ENCODE measurements around the gene PIK3AP1.

The PIK3AP1 gene

GRCh38 chr10:96641396-96642295, 78.7 kb downstream of the PIK3AP1 start:
- H3K27ac Mint-ChIP-seq: no peak overlapping the region
- H3K9me3 Mint-ChIP-seq: no peaks in the 10 kb centered on the region
- no peaks in the 10 kb centered on the region for H3K27me3 Mint-ChIP-seq
- H3K4me3 Mint-ChIP-seq: no peak overlapping the region
- H3K4me1 Mint-ChIP-seq (ENCODE audit: low read depth): peaks cover 4% of the 10 kb centered on the region
- no peaks in the 10 kb centered on the region for H3K36me3 Mint-ChIP-seq (ENCODE audit: low read depth)
- no peak for DNase-seq

- Mint-ChIP-seq H3K36me3 (ENCODE audit: low read depth) (no peaks in the 10 kb centered on the region), H3K4me3 (no peak overlapping the region), H3K27ac (no peak overlapping the region), H3K27me3 (no peaks in the 10 kb centered on the region), H3K9me3 (no peaks in the 10 kb centered on the region), H3K4me1 (ENCODE audit: low read depth) (peaks cover 1% of the 10 kb centered on the region)
- no peak for DNase-seq
These were observed 80.4 kb downstream of the PIK3AP1 start for GRCh38 chr10:96639899-96640298.

- H3K9me3 Mint-ChIP-seq: no peaks in the 10 kb centered on the region
These were observed 81.6 kb downstream of the PIK3AP1 start for GRCh38 chr10:96638696-96639095.

GRCh38 chr10:96638120-96638519, 82.2 kb downstream of the PIK3AP1 start:
- no peak overlapping the region for H3K27ac Mint-ChIP-seq
- H3K27me3 Mint-ChIP-seq: no peaks in the 10 kb centered on the region
- H3K9me3 Mint-ChIP-seq: no peaks in the 10 kb centered on the region
- no peak overlapping the region for H3K4me3 Mint-ChIP-seq
- peaks cover 1% of the 10 kb centered on the region for H3K4me1 Mint-ChIP-seq (ENCODE audit: low read depth)
- H3K36me3 Mint-ChIP-seq (ENCODE audit: low read depth): no peaks in the 10 kb centered on the region
- DNase-seq: no peak

More at GRCh38 chr10:96638696-96639095, 81.6 kb downstream of the PIK3AP1 start:
- H3K4me1 Mint-ChIP-seq (ENCODE audit: low read depth): peaks cover 1% of the 10 kb centered on the region
- H3K4me3 Mint-ChIP-seq: no peak overlapping the region
- DNase-seq: no peak
- no peak overlapping the region for H3K27ac Mint-ChIP-seq
- no peaks in the 10 kb centered on the region for H3K36me3 Mint-ChIP-seq (ENCODE audit: low read depth)
- no peaks in the 10 kb centered on the region for H3K27me3 Mint-ChIP-seq

- Mint-ChIP-seq H3K27me3 (no peaks in the 10 kb centered on the region), H3K36me3 (ENCODE audit: low read depth) (no peaks in the 10 kb centered on the region), H3K4me3 (no peak overlapping the region), H3K9me3 (no peaks in the 10 kb centered on the region), H3K4me1 (ENCODE audit: low read depth) (peaks cover 1% of the 10 kb centered on the region), H3K27ac (no peak overlapping the region)
- no peak for DNase-seq
These were observed 82.6 kb downstream of the PIK3AP1 start for GRCh38 chr10:96637709-96638108.

- H3K4me3 Mint-ChIP-seq: no peak overlapping the region
- no peaks in the 10 kb centered on the region for H3K36me3 Mint-ChIP-seq (ENCODE audit: low read depth)
- no peaks in the 10 kb centered on the region for H3K27me3 Mint-ChIP-seq
- H3K27ac Mint-ChIP-seq: no peak overlapping the region
- no peaks in the 10 kb centered on the region for H3K9me3 Mint-ChIP-seq
- peaks cover 1% of the 10 kb centered on the region for H3K4me1 Mint-ChIP-seq (ENCODE audit: low read depth)
- no peak for DNase-seq
These were observed 83.8 kb downstream of the PIK3AP1 start for GRCh38 chr10:96636551-96636950.

GRCh38 chr10:96632974-96633710, 87.2 kb downstream of the PIK3AP1 start:
- H3K27me3 Mint-ChIP-seq: no peaks in the 10 kb centered on the region
- no peaks in the 10 kb centered on the region for H3K4me1 Mint-ChIP-seq (ENCODE audit: low read depth)
- no peak overlapping the region for H3K4me3 Mint-ChIP-seq
- H3K36me3 Mint-ChIP-seq (ENCODE audit: low read depth): no peaks in the 10 kb centered on the region
- no peak for DNase-seq
- H3K9me3 Mint-ChIP-seq: no peaks in the 10 kb centered on the region
- no peak overlapping the region for H3K27ac Mint-ChIP-seq

GRCh38 chr10:96627292-96627691, 93.0 kb downstream of the PIK3AP1 start:
- no peaks in the 10 kb centered on the region for H3K4me1 Mint-ChIP-seq (ENCODE audit: low read depth)
- no peak for DNase-seq
- H3K27ac Mint-ChIP-seq: no peak overlapping the region
- no peaks in the 10 kb centered on the region for H3K27me3 Mint-ChIP-seq
- no peaks in the 10 kb centered on the region for H3K9me3 Mint-ChIP-seq
- H3K4me3 Mint-ChIP-seq: no peak overlapping the region
- H3K36me3 Mint-ChIP-seq (ENCODE audit: low read depth): peaks cover 2% of the 10 kb centered on the region

- Mint-ChIP-seq H3K36me3 (ENCODE audit: low read depth) (peaks cover 2% of the 10 kb centered on the region), H3K9me3 (no peaks in the 10 kb centered on the region), H3K4me1 (ENCODE audit: low read depth) (no peaks in the 10 kb centered on the region), H3K27me3 (no peaks in the 10 kb centered on the region), H3K4me3 (no peak overlapping the region), H3K27ac (no peak overlapping the region)
- no peak for DNase-seq
These were observed 93.5 kb downstream of the PIK3AP1 start for GRCh38 chr10:96626795-96627194.

GRCh38 chr10:96625173-96625572, 95.1 kb downstream of the PIK3AP1 start:
- Mint-ChIP-seq H3K4me1 (ENCODE audit: low read depth) (no peaks in the 10 kb centered on the region), H3K4me3 (no peak overlapping the region), H3K9me3 (no peaks in the 10 kb centered on the region), H3K27me3 (no peaks in the 10 kb centered on the region), H3K27ac (no peak overlapping the region), H3K36me3 (ENCODE audit: low read depth) (peaks cover 2% of the 10 kb centered on the region)
- no peak for DNase-seq

GRCh38 chr10:96622013-96622787, 98.1 kb downstream of the PIK3AP1 start:
- Mint-ChIP-seq H3K27me3 (no peaks in the 10 kb centered on the region), H3K27ac (no peak overlapping the region), H3K36me3 (ENCODE audit: low read depth) (peaks cover 2% of the 10 kb centered on the region), H3K9me3 (no peaks in the 10 kb centered on the region), H3K4me1 (ENCODE audit: low read depth) (no peaks in the 10 kb centered on the region), H3K4me3 (no peak overlapping the region)
- no peak for DNase-seq

GRCh38 chr10:96619796-96620773, 100.2 kb downstream of the PIK3AP1 start:
- Mint-ChIP-seq H3K9me3 (no peaks in the 10 kb centered on the region), H3K4me3 (no peak overlapping the region), H3K36me3 (ENCODE audit: low read depth) (no peaks in the 10 kb centered on the region), H3K4me1 (ENCODE audit: low read depth) (no peaks in the 10 kb centered on the region), H3K27ac (no peak overlapping the region), H3K27me3 (no peaks in the 10 kb centered on the region)
- no peak for DNase-seq

GRCh38 chr10:96619120-96619519, 101.2 kb downstream of the PIK3AP1 start:
- H3K4me1 Mint-ChIP-seq (ENCODE audit: low read depth): no peaks in the 10 kb centered on the region

More at GRCh38 chr10:96619120-96619519, 101.2 kb downstream of the PIK3AP1 start:
- no peak for DNase-seq
- Mint-ChIP-seq H3K4me3 (no peak overlapping the region), H3K36me3 (ENCODE audit: low read depth) (no peaks in the 10 kb centered on the region), H3K27me3 (no peaks in the 10 kb centered on the region), H3K9me3 (no peaks in the 10 kb centered on the region), H3K27ac (no peak overlapping the region)

All from activated T-cell treated with anti-CD3 and anti-CD28 coated beads, Interleukin-2, amount 50 U/mL, for 24 hours (primary cell).